Fibroblast of villous mesenchyme (primary cell): ENCODE data around the gene SPX. TPM values are rescaled to one million over a fixed set of nuclear protein-coding genes. Genes with fewer than 3 reads are reported as not detected.

ENCODE experiments used
- DNase-seq: peaks from one replicate; pipeline ENCODE4 v3.0.0-alpha.2; 2010; ENCODE audit warnings: low read depth
- H3K4me3 ChIP-seq: 2 replicates; pipeline ENCODE4 v1.5.1; 2011; ENCODE audit warnings: low read depth, mild to moderate bottlenecking, low read length
- total RNA-seq: library from RNA; depleted of rRNA; stranded (reverse); fragments of >200 nt; gene quantifications from 2 replicates; pipeline ENCODE4 v1.2.3, GENCODE V29; 2012
- TF ChIP-seq, protein P1 (sequence below): IDR thresholded peaks from 2 replicates; pipeline ENCODE4 v1.5.1; 2012; ENCODE audit warnings: low read depth, mild to moderate bottlenecking, low read length; ENCODE audit not compliant: insufficient read depth

The SPX gene
- total RNA-seq, 1 donor = 0.86 TPM

DNA sequence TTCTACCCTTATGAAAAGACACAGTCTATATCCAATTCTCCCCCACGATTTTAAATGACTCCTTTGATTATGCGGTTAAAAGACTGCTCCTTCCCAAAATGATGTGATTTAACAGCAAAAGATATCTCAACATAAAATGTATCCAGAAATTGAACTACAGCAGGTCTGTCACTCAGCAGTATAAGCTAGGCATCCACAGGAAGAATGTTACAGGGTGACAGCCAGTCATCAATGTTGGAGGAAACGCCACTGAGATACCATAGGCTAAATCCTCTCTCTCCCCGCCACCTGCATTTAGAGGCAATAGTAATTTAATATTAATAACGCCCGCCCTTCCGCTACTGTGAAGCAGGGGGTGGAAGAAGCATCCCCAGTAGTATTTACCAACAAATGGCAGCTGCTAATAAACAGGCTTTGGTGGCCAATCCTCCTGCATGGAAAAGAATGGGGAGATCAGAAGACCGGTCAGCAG, 25.3 kb upstream of the SPX start:
- DNase-seq = no peak
- TF ChIP-seq, protein P1, sequence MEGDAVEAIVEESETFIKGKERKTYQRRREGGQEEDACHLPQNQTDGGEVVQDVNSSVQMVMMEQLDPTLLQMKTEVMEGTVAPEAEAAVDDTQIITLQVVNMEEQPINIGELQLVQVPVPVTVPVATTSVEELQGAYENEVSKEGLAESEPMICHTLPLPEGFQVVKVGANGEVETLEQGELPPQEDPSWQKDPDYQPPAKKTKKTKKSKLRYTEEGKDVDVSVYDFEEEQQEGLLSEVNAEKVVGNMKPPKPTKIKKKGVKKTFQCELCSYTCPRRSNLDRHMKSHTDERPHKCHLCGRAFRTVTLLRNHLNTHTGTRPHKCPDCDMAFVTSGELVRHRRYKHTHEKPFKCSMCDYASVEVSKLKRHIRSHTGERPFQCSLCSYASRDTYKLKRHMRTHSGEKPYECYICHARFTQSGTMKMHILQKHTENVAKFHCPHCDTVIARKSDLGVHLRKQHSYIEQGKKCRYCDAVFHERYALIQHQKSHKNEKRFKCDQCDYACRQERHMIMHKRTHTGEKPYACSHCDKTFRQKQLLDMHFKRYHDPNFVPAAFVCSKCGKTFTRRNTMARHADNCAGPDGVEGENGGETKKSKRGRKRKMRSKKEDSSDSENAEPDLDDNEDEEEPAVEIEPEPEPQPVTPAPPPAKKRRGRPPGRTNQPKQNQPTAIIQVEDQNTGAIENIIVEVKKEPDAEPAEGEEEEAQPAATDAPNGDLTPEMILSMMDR = no peak
- H3K4me3 ChIP-seq = peak overlapping the region; percentile 99

DNA sequence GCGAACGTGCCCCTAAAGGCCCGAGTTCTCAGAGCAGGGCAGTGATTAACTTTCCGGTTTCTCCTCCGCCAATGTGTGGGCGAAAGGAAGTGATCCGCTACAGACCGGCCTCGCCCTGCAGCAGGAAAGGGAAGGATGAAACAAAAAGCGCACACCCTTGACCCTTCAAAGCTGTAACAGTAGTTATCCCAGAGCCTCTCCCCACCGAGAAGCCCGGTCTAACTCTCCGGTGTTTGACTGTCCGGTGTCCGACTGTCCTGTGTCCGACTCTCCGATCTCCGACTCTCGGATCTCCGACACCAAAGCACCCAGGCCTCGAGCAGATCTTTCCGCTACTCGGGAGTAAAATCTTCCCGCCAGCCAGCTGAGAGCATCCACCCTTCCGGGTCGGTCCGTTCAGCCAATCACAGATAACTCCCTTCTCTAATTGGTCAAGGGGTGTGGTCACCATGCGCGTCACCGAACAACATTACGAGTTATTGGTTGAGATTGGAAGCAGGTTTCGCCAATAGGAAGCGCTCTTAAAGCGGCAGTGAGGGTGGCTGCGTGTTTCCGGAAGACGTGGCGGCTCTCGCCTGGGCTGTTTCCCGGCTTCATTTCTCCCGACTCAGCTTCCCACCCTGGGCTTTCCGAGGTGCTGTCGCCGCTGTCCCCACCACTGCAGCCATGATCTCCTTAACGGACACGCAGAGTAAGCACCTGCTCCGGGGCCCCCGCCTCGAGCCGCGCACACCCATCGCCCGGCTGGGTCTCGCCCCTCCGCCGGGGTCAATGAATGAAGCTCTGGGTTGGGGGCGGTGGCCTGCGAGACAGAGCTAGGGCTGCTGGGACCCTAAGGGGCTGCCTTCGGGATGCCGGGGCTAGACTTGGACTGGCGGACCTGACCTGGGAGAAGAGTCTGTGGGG, 24.6 kb upstream of the SPX start, which contains the start of the genes GOLT1B and RECQL:
GOLT1B (plus strand) TSS at position 532 of the 906 bp plus-strand sequence; CDS start at position 667, 135 bp downstream.
RECQL (minus strand) TSS at position 378 of the 906 bp plus-strand sequence. CDS start 2,065 bp downstream, outside the sequence.
- H3K4me3 ChIP-seq = peak within 1 kb of the TSS; percentile 99
- peak; percentile 99 for DNase-seq
- TF ChIP-seq, protein P1 = no peak

DNA sequence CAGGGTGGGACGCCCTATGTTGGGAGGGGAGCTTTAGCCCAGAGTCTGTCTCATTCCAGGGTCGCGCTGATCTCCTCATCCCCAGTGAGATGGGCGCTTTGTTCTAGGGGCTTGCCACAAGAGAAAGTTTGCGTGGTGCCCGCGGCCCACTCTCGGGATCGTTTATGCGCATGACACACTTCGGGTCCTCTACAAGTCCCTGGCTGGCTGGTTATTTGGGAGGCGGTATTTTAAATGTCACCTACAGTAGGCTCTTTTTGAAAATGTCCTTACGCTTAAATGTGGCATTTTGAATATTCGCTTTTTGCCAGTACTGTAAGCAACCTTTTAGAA, 24.0 kb upstream of the SPX start:
- TF ChIP-seq, protein P1 = no peak
- DNase-seq = peak; percentile 52
- peak overlapping the region; percentile 99 for H3K4me3 ChIP-seq

DNA sequence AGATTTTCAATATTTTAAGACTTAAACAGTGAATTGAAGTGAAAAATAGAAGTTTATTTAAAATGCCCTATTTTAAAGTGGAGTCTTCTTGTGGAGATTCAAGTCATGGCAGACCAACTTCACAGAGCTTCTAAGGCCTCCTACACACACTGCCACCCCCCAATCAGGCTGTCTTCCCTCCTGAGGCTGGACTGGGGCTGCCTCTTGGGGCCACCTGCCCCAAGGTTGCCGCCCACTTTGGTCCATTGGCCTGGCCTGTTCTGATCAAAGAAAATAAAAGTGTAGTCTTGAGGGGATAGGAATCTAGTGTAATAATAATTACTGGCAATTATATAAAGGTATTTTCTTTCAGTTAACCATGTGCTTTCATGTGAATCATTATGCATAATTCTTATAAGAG, 23.2 kb upstream of the SPX start:
- no peak for DNase-seq
- TF ChIP-seq, protein P1 = no peak
- H3K4me3 ChIP-seq = peak overlapping the region; percentile 99

DNA sequence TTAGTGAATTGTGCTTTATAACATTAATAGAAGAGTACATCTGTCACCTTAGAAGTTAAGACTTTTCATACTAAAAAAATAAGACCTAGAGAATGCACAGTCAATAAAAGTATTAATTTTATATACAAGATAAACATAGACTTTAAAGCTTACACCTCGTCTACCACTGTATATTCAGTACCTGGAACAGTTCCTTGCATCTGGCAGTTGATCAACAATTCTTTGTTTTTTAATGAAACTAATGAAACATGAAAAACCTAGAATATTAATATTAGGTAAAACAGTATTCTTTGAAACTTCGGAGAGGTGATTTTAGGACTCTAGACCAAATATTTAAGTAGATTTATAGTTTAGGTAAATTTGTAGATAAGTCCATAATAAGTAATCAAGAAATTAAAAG, 20.2 kb upstream of the SPX start:
- TF ChIP-seq, protein P1 = no peak
- H3K4me3 ChIP-seq = no peak overlapping the region
- no peak for DNase-seq

DNA sequence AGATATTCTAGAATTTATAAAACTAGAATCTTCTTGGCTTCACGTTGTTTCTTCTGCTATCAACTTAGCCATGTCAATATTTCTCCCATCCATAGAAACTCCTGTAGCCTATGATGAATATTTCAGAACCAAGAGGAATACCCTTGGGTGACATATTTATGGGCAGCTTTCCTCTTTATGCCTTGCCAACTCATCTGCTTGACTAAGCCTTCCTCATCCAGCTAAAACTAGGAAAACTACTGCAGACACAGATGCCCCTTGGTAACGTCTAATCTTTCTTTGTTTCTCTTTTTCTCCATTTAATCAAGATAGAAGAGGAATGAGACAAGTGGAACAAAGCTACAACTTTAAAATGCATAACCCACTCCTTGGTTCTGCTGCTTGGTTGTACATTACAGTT, 18.2 kb upstream of the SPX start:
- TF ChIP-seq, protein P1 = no peak
- no peak overlapping the region for H3K4me3 ChIP-seq
- DNase-seq = no peak
